OCI-LY1 (cell line): Measurements from ENCODE around the gene ELAVL1.

ENCODE experiments used
- CTCF ChIP-seq: fragments of 200-600 bp; sonication (generic), shearing (Covaris generic); IDR thresholded peaks from 2 replicates; pipeline ENCODE4 v1.5.1; 2017; ENCODE audit warnings: mild to moderate bottlenecking, antibody characterized with exemption, low read length, moderate library complexity, mixed read lengths
- EZH2 ChIP-seq: fragments of 200-600 bp; sonication (generic), shearing (Covaris generic); IDR thresholded peaks from 2 replicates; pipeline ENCODE4 v1.8.0; 2017; ENCODE audit warnings: borderline replicate concordance, mixed run types, mild to moderate bottlenecking, antibody characterized with exemption, low read length, moderate library complexity, mixed read lengths

- no peak for TF ChIP-seq CTCF
- no peak for TF ChIP-seq EZH2
Measured at GRCh38 chr19:7943444-7944176, 61.8 kb downstream of the ELAVL1 start, which contains the start of gene TIMM44.
